ENCODE measurements around the gene NEK1. TPM values are rescaled to one million over a fixed set of nuclear protein-coding genes. Genes with fewer than 3 reads are reported as not detected.

NEK1 gene
- total RNA-seq, 1 donor from 2014 or later = 21.5 TPM

- DNase-seq = no peak
Measured at GRCh38 chr4:169361756-169362155, 250.6 kb downstream of the NEK1 start.

GRCh38 chr4:169359961-169360360, 252.4 kb downstream of the NEK1 start:
- DNase-seq = no peak

- no peak for DNase-seq
Measured at GRCh38 chr4:169352360-169352759, 260.0 kb downstream of the NEK1 start.

- DNase-seq = no peak
Measured at GRCh38 chr4:169351872-169352271, 260.5 kb downstream of the NEK1 start.

- no peak for DNase-seq
Measured at GRCh38 chr4:169348541-169348940, 263.8 kb downstream of the NEK1 start.

- DNase-seq = no peak
Measured at GRCh38 chr4:169346840-169347239, 265.5 kb downstream of the NEK1 start.

- no peak for DNase-seq
Measured at GRCh38 chr4:169345316-169345721, 267.1 kb downstream of the NEK1 start.

Other genes with a start within 250 kb of the NEK1 start
- gene CLCN3, start 8.0 kb upstream of the NEK1 start, total RNA-seq = 43.1 TPM
- gene HPF1, start 145.4 kb upstream of the NEK1 start, total RNA-seq = 21.1 TPM

All from skin of body (tissue), 2 donors.